Astrocyte (in vitro differentiated cells and primary cell): ENCODE results near the gene BAHCC1.

Experiments
- EZH2 ChIP-seq: IDR thresholded peaks from 2 replicates; pipeline ENCODE4 v1.6.1; 2012; ENCODE audit warnings: mild to moderate bottlenecking, low read length, inconsistent platforms; ENCODE audit not compliant: insufficient read depth
- TF ChIP-seq, protein P1 (sequence below): IDR thresholded peaks from 2 replicates; pipeline ENCODE4 v1.5.1; 2011; ENCODE audit warnings: low read depth, mild to moderate bottlenecking, inconsistent platforms, low read length, moderate library complexity; ENCODE audit not compliant: insufficient read depth

DNA sequence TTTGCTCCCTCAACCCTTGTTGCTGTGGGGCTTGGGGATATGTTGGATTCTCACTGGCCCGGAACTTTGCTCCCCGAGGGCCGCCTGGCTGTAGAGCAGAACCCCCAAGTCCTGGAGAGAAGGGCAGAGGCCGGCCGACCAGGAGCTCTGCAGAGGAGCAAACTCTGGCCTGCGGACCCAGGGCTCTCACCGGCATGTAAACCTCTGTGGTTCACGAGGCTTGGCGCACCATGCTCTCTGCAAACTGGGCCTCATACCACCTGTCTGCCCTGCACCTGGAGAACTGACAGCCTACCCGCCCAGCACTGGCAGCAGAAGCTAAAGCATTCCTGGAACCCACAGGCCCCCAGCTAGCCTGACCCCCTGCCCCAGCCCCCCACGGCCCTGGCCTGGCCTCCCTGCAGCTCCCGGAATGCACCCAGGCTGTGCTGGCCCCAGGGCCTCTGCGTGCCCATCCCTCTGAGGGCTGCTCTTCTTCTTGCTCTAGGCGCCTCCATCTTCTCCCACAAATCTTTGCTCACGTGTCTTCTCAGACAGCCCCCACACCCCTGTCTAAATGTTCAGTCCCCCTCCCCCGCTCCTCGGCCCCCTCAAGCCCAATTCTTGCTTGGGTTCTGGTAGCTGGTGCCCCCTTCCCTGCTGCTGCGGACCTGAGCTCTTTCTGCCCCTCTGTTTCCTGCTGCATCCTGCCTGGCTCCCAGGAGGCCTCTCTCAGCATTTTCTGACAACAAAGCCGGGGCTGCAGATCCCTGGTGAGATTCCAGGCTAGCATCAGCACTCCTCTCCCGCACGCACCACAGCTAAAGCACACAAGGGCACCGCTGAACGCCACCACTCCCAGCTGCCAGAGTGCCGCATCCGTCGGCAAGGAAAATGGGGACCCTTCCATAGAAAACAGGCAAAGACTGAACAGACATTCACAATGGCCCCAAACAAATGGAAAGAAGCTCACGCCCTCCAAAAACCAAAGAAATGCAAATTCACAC, 94.0 kb downstream of the BAHCC1 start:
- no peak for TF ChIP-seq EZH2
- TF ChIP-seq, protein P1, sequence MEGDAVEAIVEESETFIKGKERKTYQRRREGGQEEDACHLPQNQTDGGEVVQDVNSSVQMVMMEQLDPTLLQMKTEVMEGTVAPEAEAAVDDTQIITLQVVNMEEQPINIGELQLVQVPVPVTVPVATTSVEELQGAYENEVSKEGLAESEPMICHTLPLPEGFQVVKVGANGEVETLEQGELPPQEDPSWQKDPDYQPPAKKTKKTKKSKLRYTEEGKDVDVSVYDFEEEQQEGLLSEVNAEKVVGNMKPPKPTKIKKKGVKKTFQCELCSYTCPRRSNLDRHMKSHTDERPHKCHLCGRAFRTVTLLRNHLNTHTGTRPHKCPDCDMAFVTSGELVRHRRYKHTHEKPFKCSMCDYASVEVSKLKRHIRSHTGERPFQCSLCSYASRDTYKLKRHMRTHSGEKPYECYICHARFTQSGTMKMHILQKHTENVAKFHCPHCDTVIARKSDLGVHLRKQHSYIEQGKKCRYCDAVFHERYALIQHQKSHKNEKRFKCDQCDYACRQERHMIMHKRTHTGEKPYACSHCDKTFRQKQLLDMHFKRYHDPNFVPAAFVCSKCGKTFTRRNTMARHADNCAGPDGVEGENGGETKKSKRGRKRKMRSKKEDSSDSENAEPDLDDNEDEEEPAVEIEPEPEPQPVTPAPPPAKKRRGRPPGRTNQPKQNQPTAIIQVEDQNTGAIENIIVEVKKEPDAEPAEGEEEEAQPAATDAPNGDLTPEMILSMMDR = no peak
